Ramos (cell line): ENCODE results near the gene SPINT2.
"Not testable (repeated sequence)": the region's sequence is repeated elsewhere in the genome, so short reads cannot be mapped to it uniquely, and the experiment has no call there.

Experiments used
- in situ Hi-C: fragments of 300-500 bp; cut with MboI; formaldehyde crosslinking; loops from one replicate; pipeline ENCODE4 v1.14.3; 2022; ENCODE audit warnings: low sequenced_read_pairs; ENCODE audit not compliant: unreplicated experiment

Gene SPINT2

GRCh38 chr19:38234615-38235014 lies 29.8 kb upstream of the SPINT2 start:
- in situ Hi-C loops = no loop called here

GRCh38 chr19:38239816-38240215 lies 24.6 kb upstream of the SPINT2 start:
- in situ Hi-C loops = loop anchor here (5.0 kb wide), 1 partner anchor 87 kb away; no protein-coding TSS in a partner anchor

GRCh38 chr19:38243279-38243673 lies 21.1 kb upstream of the SPINT2 start:
- in situ Hi-C loops = loop anchor here (5.0 kb wide), 1 partner anchor 84 kb away; no protein-coding TSS in a partner anchor

- in situ Hi-C loops = no loop called here
These were observed 18.4 kb upstream of the SPINT2 start for GRCh38 chr19:38245826-38246498.

- in situ Hi-C loops = no loop called here
These were observed 17.2 kb upstream of the SPINT2 start for GRCh38 chr19:38247126-38247525.

- in situ Hi-C loops = no loop called here
These were observed 16.6 kb upstream of the SPINT2 start for GRCh38 chr19:38247734-38248268.

GRCh38 chr19:38248421-38248820 lies 16.0 kb upstream of the SPINT2 start:
- in situ Hi-C loops = no loop called here

- in situ Hi-C loops = no loop called here
These were observed 13.9 kb upstream of the SPINT2 start for GRCh38 chr19:38250428-38250820.

GRCh38 chr19:38250821-38251563 lies 13.4 kb upstream of the SPINT2 start:
- in situ Hi-C loops = no loop called here

- in situ Hi-C loops = no loop called here
These were observed 12.8 kb upstream of the SPINT2 start for GRCh38 chr19:38251564-38252051.

GRCh38 chr19:38252385-38252784 lies 12.0 kb upstream of the SPINT2 start:
- in situ Hi-C loops = no loop called here

- in situ Hi-C loops = no loop called here
These were observed 11.3 kb upstream of the SPINT2 start for GRCh38 chr19:38252941-38253691.

GRCh38 chr19:38253788-38254187 lies 10.6 kb upstream of the SPINT2 start:
- in situ Hi-C loops = no loop called here

- in situ Hi-C loops = no loop called here
These were observed 8.9 kb upstream of the SPINT2 start for GRCh38 chr19:38255383-38256014.

GRCh38 chr19:38261942-38262341 lies 2.4 kb upstream of the SPINT2 start:
- in situ Hi-C loops = not testable (repeated sequence)

GRCh38 chr19:38262585-38263268 lies 1.6 kb upstream of the SPINT2 start:
- in situ Hi-C loops = no loop called here

GRCh38 chr19:38263689-38264485 lies 486 bp upstream of the SPINT2 start:
- in situ Hi-C loops = no loop called here

GRCh38 chr19:38265213-38265861 lies 964 bp downstream of the SPINT2 start:
- in situ Hi-C loops = no loop called here
